ENCODE results near the gene LGALS9C.
"Not testable (repeated sequence)": the region's sequence is repeated elsewhere in the genome, so short reads cannot be mapped to it uniquely, and the experiment has no call there.

Gene LGALS9C

GRCh38 chr17:18542234-18542633, 65.6 kb downstream of the LGALS9C start:
- not testable (repeated sequence) for DNase-seq

GRCh38 chr17:18542907-18543306, 66.3 kb downstream of the LGALS9C start:
- DNase-seq: not testable (repeated sequence)
